ENCODE data around the gene INCA1.

- TF ChIP-seq, protein P1, sequence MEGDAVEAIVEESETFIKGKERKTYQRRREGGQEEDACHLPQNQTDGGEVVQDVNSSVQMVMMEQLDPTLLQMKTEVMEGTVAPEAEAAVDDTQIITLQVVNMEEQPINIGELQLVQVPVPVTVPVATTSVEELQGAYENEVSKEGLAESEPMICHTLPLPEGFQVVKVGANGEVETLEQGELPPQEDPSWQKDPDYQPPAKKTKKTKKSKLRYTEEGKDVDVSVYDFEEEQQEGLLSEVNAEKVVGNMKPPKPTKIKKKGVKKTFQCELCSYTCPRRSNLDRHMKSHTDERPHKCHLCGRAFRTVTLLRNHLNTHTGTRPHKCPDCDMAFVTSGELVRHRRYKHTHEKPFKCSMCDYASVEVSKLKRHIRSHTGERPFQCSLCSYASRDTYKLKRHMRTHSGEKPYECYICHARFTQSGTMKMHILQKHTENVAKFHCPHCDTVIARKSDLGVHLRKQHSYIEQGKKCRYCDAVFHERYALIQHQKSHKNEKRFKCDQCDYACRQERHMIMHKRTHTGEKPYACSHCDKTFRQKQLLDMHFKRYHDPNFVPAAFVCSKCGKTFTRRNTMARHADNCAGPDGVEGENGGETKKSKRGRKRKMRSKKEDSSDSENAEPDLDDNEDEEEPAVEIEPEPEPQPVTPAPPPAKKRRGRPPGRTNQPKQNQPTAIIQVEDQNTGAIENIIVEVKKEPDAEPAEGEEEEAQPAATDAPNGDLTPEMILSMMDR (IDR thresholded peaks at IDR 0.05): no peak
- no peak for TF ChIP-seq POLR2A (IDR thresholded peaks at IDR 0.05)
These were observed 35.5 kb upstream of the INCA1 start for GRCh38 chr17:5032865-5033264.
